H1 (cell line): ENCODE measurements around the gene IGFL3. TPM values are rescaled to one million over a fixed set of nuclear protein-coding genes. Genes with fewer than 3 reads are reported as not detected.

ENCODE experiments used
- CTCF ChIA-PET: fragments of 300-600 bp; sonication (Branson Sonifier 250); formaldehyde crosslinking; loops from one replicate; lab custom pipeline; 2021; ENCODE audit not compliant: partially characterized antibody; lab: Charles Lee
- POLR2A ChIA-PET: fragments of 300-600 bp; sonication (Branson Sonifier 250); formaldehyde crosslinking; loops from one replicate; lab custom pipeline; 2021; ENCODE audit warnings: inconsistent platforms; ENCODE audit not compliant: partially characterized antibody; lab: Charles Lee
- DNase-seq, 2 experiments: peaks; one replicate each; pipeline versions ENCODE4 v3.0.0 to v3.0.0-alpha.2; 2010 to 2022; ENCODE audit warnings: low spot score in 2 of 2, low read depth in 1 of 2, mixed read lengths in 1 of 2
- FAIRE-seq: peaks from 2 replicates; lab custom pipeline; 2011; peaks lifted over from hg19 to GRCh38; lab: Jason Lieb, UNC
- H2AFZ ChIP-seq: 2 replicates; pipeline ENCODE4 v1.8.1; 2012; ENCODE audit warnings: low read length, inconsistent platforms
- H2AK5ac ChIP-seq: 2 replicates; pipeline ENCODE4 v1.6.1; 2013; ENCODE audit warnings: low read depth, low read length
- H2BK120ac ChIP-seq: replicated peaks from 2 replicates; pipeline ENCODE3; 2013; ENCODE audit warnings: low read depth, low read length, inconsistent platforms
- H2BK12ac ChIP-seq: 2 replicates; pipeline ENCODE4 v1.6.1; 2013; ENCODE audit warnings: low read depth, low read length
- H2BK15ac ChIP-seq: 2 replicates; pipeline ENCODE4 v1.6.1; 2013; ENCODE audit warnings: low read length
- H2BK20ac ChIP-seq: 2 replicates; pipeline ENCODE4 v1.6.1; 2013; ENCODE audit warnings: low read length
- H2BK5ac ChIP-seq: 2 replicates; pipeline ENCODE4 v1.6.1; 2013; ENCODE audit warnings: low read depth, low read length
- H3K14ac ChIP-seq: 2 replicates; pipeline ENCODE4 v1.6.1; 2013; ENCODE audit warnings: inconsistent platforms; ENCODE audit not compliant: insufficient read length
- H3K18ac ChIP-seq: 2 replicates; pipeline ENCODE4 v1.6.1; 2013; ENCODE audit warnings: low read length; ENCODE audit errors: extremely low read depth
- H3K23ac ChIP-seq: 2 replicates; pipeline ENCODE4 v1.6.1; 2013; ENCODE audit warnings: inconsistent platforms; ENCODE audit not compliant: insufficient read length
- H3K23me2 ChIP-seq: 2 replicates; pipeline ENCODE4 v1.6.1; 2013; ENCODE audit warnings: low read depth, low read length
- H3K27ac ChIP-seq: 2 replicates; pipeline ENCODE4 v1.6.1; 2011; ENCODE audit warnings: low read depth, low read length, inconsistent platforms
- H3K27me3 ChIP-seq, 4 experiments: replicated peaks in 1 of 4; 1 replicate in 1 of 4; 2 replicates in 3 of 4; pipeline versions ENCODE4 v1.6.1 to v1.8.1; 2011 to 2013; ENCODE audit warnings: low read length in 3 of 4, mild to moderate bottlenecking in 3 of 4, inconsistent platforms in 2 of 4, mixed read lengths in 2 of 4, moderate library complexity in 1 of 4; ENCODE audit not compliant: control insufficient read depth in 3 of 4, insufficient read depth in 3 of 4; ENCODE audit errors: extremely low read depth in 1 of 4
- H3K36me3 ChIP-seq, 4 experiments: 2 replicates each; pipeline versions ENCODE4 v1.6.1 to v1.8.1; 2011 to 2013; ENCODE audit warnings: mild to moderate bottlenecking in 4 of 4, low read length in 3 of 4, moderate library complexity in 2 of 4, control low read depth in 1 of 4, inconsistent platforms in 1 of 4; ENCODE audit not compliant: insufficient read depth in 4 of 4, control insufficient read depth in 2 of 4
- H3K4ac ChIP-seq: replicated peaks from 2 replicates; pipeline ENCODE3; 2013; ENCODE audit warnings: low read length, low read depth, mixed read lengths, inconsistent platforms; ENCODE audit not compliant: insufficient read length
- H3K4me1 ChIP-seq, 4 experiments: replicated peaks in 1 of 4; 1 replicate in 1 of 4; 2 replicates in 3 of 4; pipeline versions ENCODE4 v1.6.1 to v1.8.1; 2011 to 2013; ENCODE audit warnings: low read length in 3 of 4, inconsistent platforms in 2 of 4, mixed read lengths in 1 of 4; ENCODE audit not compliant: insufficient read depth in 4 of 4, control insufficient read depth in 3 of 4
- H3K4me2 ChIP-seq, 2 experiments: 2 replicates each; pipeline versions ENCODE4 v1.6.1 to v1.8.1; 2011 to 2013; ENCODE audit warnings: low read depth in 2 of 2, low read length in 2 of 2, control low read depth in 1 of 2, inconsistent platforms in 1 of 2, mild to moderate bottlenecking in 1 of 2; ENCODE audit not compliant: insufficient read depth in 1 of 2
- H3K4me3 ChIP-seq, 4 experiments: fragments of 200-600, 300-600 bp in 1 of 4; sonication (generic), shearing (Covaris generic), sonication (Bioruptor Twin) in 1 of 4; 2 replicates each; pipeline versions ENCODE4 v1.5.1 to v1.8.1; 2011 to 2016; ENCODE audit warnings: low read length in 4 of 4, low read depth in 3 of 4, control low read depth in 2 of 4, inconsistent platforms in 2 of 4, mild to moderate bottlenecking in 2 of 4, mixed read lengths in 1 of 4, moderate library complexity in 1 of 4; ENCODE audit not compliant: insufficient read depth in 2 of 4; ENCODE audit errors: extremely low read depth in 1 of 4
- H3K56ac ChIP-seq: replicated peaks from 2 replicates; pipeline ENCODE3; 2013; ENCODE audit warnings: low read depth, mild to moderate bottlenecking, mixed read lengths, low read length, inconsistent platforms; ENCODE audit not compliant: insufficient read length
- H3K79me1 ChIP-seq: 2 replicates; pipeline ENCODE4 v1.6.1; 2013; ENCODE audit warnings: low read depth, low read length, control low read depth
- H3K79me2 ChIP-seq, 2 experiments: 2 replicates each; pipeline versions ENCODE4 v1.6.1 to v1.8.1; 2012 to 2013; ENCODE audit warnings: low read length in 2 of 2, mild to moderate bottlenecking in 2 of 2, inconsistent platforms in 1 of 2; ENCODE audit not compliant: insufficient read depth in 2 of 2, control insufficient read depth in 1 of 2
- H3K9ac ChIP-seq, 4 experiments: replicated peaks in 1 of 4; 1 replicate in 1 of 4; 2 replicates in 3 of 4; pipeline versions ENCODE4 v1.6.1 to v1.8.1; 2011 to 2013; ENCODE audit warnings: low read depth in 3 of 4, low read length in 3 of 4, control low read depth in 2 of 4, mild to moderate bottlenecking in 2 of 4, moderate library complexity in 2 of 4, inconsistent platforms in 1 of 4; ENCODE audit errors: extremely low read depth in 1 of 4
- H3K9me3 ChIP-seq, 2 experiments: 2 replicates each; pipeline versions ENCODE4 v1.6.1 to v1.8.1; 2012 to 2013; ENCODE audit warnings: mild to moderate bottlenecking in 2 of 2, moderate library complexity in 2 of 2, control low read depth in 1 of 2, inconsistent platforms in 1 of 2, low read depth in 1 of 2, low read length in 1 of 2, mixed read lengths in 1 of 2; ENCODE audit not compliant: insufficient read depth in 2 of 2
- H4K20me1 ChIP-seq, 2 experiments: replicated peaks in 1 of 2; 2 replicates each; pipeline versions ENCODE3 to v1.8.1; 2011 to 2013; ENCODE audit warnings: inconsistent platforms in 2 of 2, low read length in 2 of 2, mild to moderate bottlenecking in 1 of 2; ENCODE audit not compliant: insufficient read depth in 2 of 2, control insufficient read depth in 1 of 2
- H4K5ac ChIP-seq: 2 replicates; pipeline ENCODE4 v1.6.1; 2013; ENCODE audit warnings: low read length, low read depth, mixed read lengths, inconsistent platforms; ENCODE audit not compliant: insufficient read length
- H4K8ac ChIP-seq: 2 replicates; pipeline ENCODE4 v1.8.0; 2013; ENCODE audit warnings: mild to moderate bottlenecking, moderate library complexity, low read length, inconsistent platforms; ENCODE audit not compliant: insufficient read depth; ENCODE audit errors: extremely low read depth
- H4K91ac ChIP-seq: replicated peaks from 2 replicates; pipeline ENCODE3; 2013; ENCODE audit warnings: low read length, mixed read lengths, inconsistent platforms; ENCODE audit not compliant: insufficient read length
- CTBP2 ChIP-seq: IDR thresholded peaks from 2 replicates; pipeline ENCODE4 v1.7.0; 2011; ENCODE audit warnings: borderline replicate concordance, mild to moderate bottlenecking, moderate library complexity, mixed read lengths, low read length; ENCODE audit not compliant: insufficient read depth, insufficient read length
- CTCF ChIP-seq, 3 experiments: IDR thresholded peaks; 1 replicate in 2 of 3; 2 replicates in 1 of 3; pipeline versions ENCODE4 v1.5.1 to v1.6.1; 2011; ENCODE audit warnings: low read length in 3 of 3, mild to moderate bottlenecking in 3 of 3, inconsistent platforms in 2 of 3, low read depth in 1 of 3, moderate library complexity in 1 of 3; ENCODE audit not compliant: insufficient read depth in 1 of 3; ENCODE audit errors: control extremely low read depth in 1 of 3
- EGR1 ChIP-seq: IDR thresholded peaks from 2 replicates; pipeline ENCODE4 v1.6.1; 2011; ENCODE audit warnings: low read depth, low read length, borderline replicate concordance
- KDM1A ChIP-seq: fragments of 200-600, 300-600 bp; sonication (generic); IDR thresholded peaks from 2 replicates; pipeline ENCODE4 v1.7.1; 2016; ENCODE audit warnings: mild to moderate bottlenecking, low read length, borderline replicate concordance
- KDM4A ChIP-seq: IDR thresholded peaks from one replicate; pipeline ENCODE4 v1.7.1; 2012; ENCODE audit warnings: low read depth, mild to moderate bottlenecking, moderate library complexity, low read length, inconsistent platforms; ENCODE audit not compliant: severe bottlenecking
- RBBP5 ChIP-seq: IDR thresholded peaks from 2 replicates; pipeline ENCODE4 v1.7.1; 2012; ENCODE audit warnings: low read depth, mild to moderate bottlenecking, inconsistent platforms, low read length, moderate library complexity, borderline replicate concordance
- RFX5 ChIP-seq: IDR thresholded peaks from 2 replicates; pipeline ENCODE4 v1.6.1; 2011; ENCODE audit warnings: low read depth, low read length, improper control_type of control experiment, borderline replicate concordance
- RXRA ChIP-seq: IDR thresholded peaks from 2 replicates; pipeline ENCODE4 v1.6.1; 2011; ENCODE audit warnings: low read depth, mild to moderate bottlenecking, low read length, moderate library complexity; ENCODE audit not compliant: insufficient read depth
- SAP30 ChIP-seq: fragments of 300-600 bp; sonication (generic); IDR thresholded peaks from 2 replicates; pipeline ENCODE4 v1.7.1; 2012; ENCODE audit warnings: low read length, moderate library complexity, mild to moderate bottlenecking, inconsistent platforms; ENCODE audit not compliant: insufficient read depth, insufficient replicate concordance
- TAF1 ChIP-seq: IDR thresholded peaks from 2 replicates; pipeline ENCODE4 v1.6.1; 2011; ENCODE audit warnings: mild to moderate bottlenecking, low read depth, low read length
- TCF12 ChIP-seq: IDR thresholded peaks from 2 replicates; pipeline ENCODE4 v1.6.1; 2011; ENCODE audit warnings: low read depth, mild to moderate bottlenecking, low read length
- WGBS, 2 experiments: shearing (Covaris generic) in 1 of 2; methylation state at CpG; one replicate each; pipeline versions ENCODE4 v1.1.6 to v1.1.7; 2013 to 2015; ENCODE audit warnings: low lambda C conversion rate in 2 of 2, mixed read lengths in 2 of 2, inconsistent platforms in 1 of 2, low coverage in 1 of 2, missing lambda C conversion rate in 1 of 2; ENCODE audit not compliant: insufficient replicate concordance in 2 of 2, insufficient coverage in 1 of 2, insufficient read length in 1 of 2; ENCODE audit errors: extremely low coverage in 1 of 2, missing lambda C conversion rate in 1 of 2; 5-methylcytosine and 5-hydroxymethylcytosine counted together
- polyA plus RNA-seq, 7 experiments: library from polyadenylated mRNA; depleted of rRNA in 3 of 7; stranded (reverse) in 5 of 7; unstranded in 2 of 7; fragments of >200 nt in 5 of 7; fragments of 200-250 nt in 2 of 7; gene quantifications; 1 replicate in 5 of 7; 2 replicates in 1 of 7; 4 replicates in 1 of 7; pipeline versions ENCODE4 v1.2.1 to v1.2.3, GENCODE V29; 2011 to 2013; ENCODE audit warnings: missing spikeins in 2 of 7, mixed read lengths in 2 of 7
- total RNA-seq: library from RNA; stranded (reverse); fragmentation: NEBNext Ultra II Directional; extraction: Animal tissue kit (Norgen Biotek cat#: 25700); gene quantifications from 2 replicates; pipeline ENCODE4 v1.2.1, GENCODE V29; 2021

IGFL3 gene
- total and polyA plus RNA-seq, 2 of the 8 experiments (the other 6 are each of a cell fraction or from before 2014, with no cell fraction given): 0.12 TPM; not detected in 1

- FAIRE-seq: no peak
- no peak overlapping the region for H3K23ac ChIP-seq
- no peak overlapping the region for H3K9ac ChIP-seq
- peaks cover 0 to 5% (median 0%) of the 10 kb centered on the region in 4 experiments; a peak in 1 of 7 replicates for H3K4me1 ChIP-seq
- no peak overlapping the region for H3K18ac ChIP-seq
- H3K27me3 ChIP-seq: no peaks in the 10 kb centered on the region
- POLR2A ChIA-PET: interaction anchor here (1.0 kb wide), 1 partner anchor 33 kb away, joined by 3 read pairs; no protein-coding TSS in a partner anchor
- no peaks in the 10 kb centered on the region for H4K20me1 ChIP-seq
- no peak overlapping the region for H3K4ac ChIP-seq
- DNase-seq: no peak
- H2BK15ac ChIP-seq: no peak overlapping the region
- H2BK5ac ChIP-seq: no peak overlapping the region
- H2AFZ ChIP-seq: no peak overlapping the region
- H3K79me1 ChIP-seq: no peaks in the 10 kb centered on the region
- no peak overlapping the region for H3K56ac ChIP-seq
- no peak overlapping the region for H2BK20ac ChIP-seq
- H3K9me3 ChIP-seq: peaks cover 0 to 3% of the 10 kb centered on the region in 2 experiments; a peak in 1 of 4 replicates
- H3K27ac ChIP-seq: no peak overlapping the region
- H3K4me2 ChIP-seq: no peak overlapping the region
- CTCF ChIA-PET: interaction anchor here (0.7 to 4.0 kb wide), 5 partner anchors 16 to 165 kb away, joined by 3 to 15 read pairs (median 6); no protein-coding TSS in a partner anchor
- no peaks in the 10 kb centered on the region for H3K23me2 ChIP-seq
- H2AK5ac ChIP-seq: no peak overlapping the region
- H4K91ac ChIP-seq: no peak overlapping the region
- H4K5ac ChIP-seq: no peak overlapping the region
- H3K36me3 ChIP-seq: no peaks in the 10 kb centered on the region
- H4K8ac ChIP-seq: no peak overlapping the region
- no peak overlapping the region for H3K14ac ChIP-seq
- no peak overlapping the region for H2BK120ac ChIP-seq
- 90% methylated on average over 1 of the region's 1 CpG; no CpG with 5 or more reads in 1 of the 2 experiments for WGBS, 2 experiments
- H3K4me3 ChIP-seq: no peak overlapping the region
- no peak overlapping the region for H2BK12ac ChIP-seq
- H3K79me2 ChIP-seq: no peaks in the 10 kb centered on the region
- TF ChIP-seq CTCF (IDR thresholded peaks at IDR 0.05; ENCODE audit: control extremely low read depth in 1 of 3, insufficient read depth in 1 of 3, low read depth in 1 of 3, low read length in 3 of 3) (no peak), RXRA (no peak), TAF1 (no peak), TCF12 (no peak), RBBP5 (no peak), RFX5 (no peak), KDM1A (no peak), KDM4A (no peak), CTBP2 (no peak), EGR1 (no peak), SAP30 (no peak)
Observed at GRCh38 chr19:46100344-46100743, 24.1 kb downstream of the IGFL3 start.
